ENCODE results near the gene ZDHHC15.
"Not testable (repeated sequence)": the region's sequence is repeated elsewhere in the genome, so short reads cannot be mapped to it uniquely, and the experiment has no call there.

The ZDHHC15 gene, protein sequence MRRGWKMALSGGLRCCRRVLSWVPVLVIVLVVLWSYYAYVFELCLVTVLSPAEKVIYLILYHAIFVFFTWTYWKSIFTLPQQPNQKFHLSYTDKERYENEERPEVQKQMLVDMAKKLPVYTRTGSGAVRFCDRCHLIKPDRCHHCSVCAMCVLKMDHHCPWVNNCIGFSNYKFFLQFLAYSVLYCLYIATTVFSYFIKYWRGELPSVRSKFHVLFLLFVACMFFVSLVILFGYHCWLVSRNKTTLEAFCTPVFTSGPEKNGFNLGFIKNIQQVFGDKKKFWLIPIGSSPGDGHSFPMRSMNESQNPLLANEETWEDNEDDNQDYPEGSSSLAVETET

DNA sequence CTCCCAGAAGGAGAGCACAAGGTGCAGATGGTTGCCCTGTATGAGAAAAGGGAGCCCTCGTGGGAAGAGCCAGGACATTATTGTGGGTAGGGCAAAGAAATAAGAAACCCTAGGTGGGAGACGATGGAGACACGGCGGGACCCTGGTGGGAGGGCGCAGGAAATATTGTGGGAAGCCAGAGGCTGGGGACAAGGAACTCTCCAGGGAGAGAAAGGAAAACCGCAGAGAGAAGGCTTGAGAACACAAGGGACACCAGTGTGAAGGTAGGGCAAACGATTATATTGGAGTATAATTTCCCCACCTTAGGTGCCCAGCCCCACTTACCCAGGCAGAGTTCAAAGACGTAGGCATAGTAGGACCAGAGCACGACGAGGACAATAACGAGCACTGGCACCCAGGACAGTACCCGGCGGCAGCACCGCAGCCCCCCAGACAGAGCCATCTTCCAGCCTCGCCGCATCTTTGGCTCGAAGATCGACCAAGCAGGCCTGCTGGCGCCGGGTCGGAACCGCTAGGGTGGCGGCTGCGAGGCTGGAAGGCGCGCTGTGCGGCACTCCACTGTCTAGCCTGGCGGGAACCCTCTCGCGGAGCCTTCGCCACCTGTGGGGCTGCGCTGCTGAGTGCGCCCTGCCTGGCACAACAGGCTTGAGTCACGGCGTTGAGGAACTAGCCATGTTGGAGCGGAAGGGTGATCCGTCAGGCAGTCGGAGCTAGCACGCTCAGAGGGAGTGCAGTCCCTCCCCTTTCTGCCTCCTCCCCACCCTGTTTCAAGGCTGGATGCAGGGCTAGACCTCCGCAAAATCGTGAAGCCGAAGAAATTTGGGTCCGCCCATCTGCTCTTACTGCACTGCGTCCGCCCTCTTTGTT, at the start of gene ZDHHC15:
Gene ZDHHC15 (minus strand): TSS at position 473 of the 867 bp plus-strand sequence. CDS start 13 bp downstream, at position 460.
- peak; percentile 84 for DNase-seq

DNA sequence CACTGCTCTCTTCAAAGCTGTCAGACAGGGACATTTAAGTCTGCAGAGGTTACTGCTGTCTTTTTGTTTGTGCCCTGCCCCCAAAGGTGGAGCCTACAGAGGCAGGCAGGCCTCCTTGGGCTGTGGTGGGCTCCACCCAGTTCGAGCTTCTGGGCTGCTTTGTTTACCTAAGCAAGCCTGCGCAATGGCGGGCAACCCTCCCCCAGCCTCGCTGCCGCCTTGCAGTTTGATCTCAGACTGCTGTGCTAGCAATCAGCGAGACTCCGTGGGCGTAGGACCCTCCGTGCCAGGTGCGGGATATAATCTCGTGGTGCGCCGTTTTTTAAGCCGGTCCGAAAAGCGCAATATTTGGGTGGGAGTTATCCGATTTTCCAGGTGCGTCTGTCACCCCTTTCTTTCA, 37.7 kb upstream of the ZDHHC15 start:
- not testable (repeated sequence) for DNase-seq

DNA sequence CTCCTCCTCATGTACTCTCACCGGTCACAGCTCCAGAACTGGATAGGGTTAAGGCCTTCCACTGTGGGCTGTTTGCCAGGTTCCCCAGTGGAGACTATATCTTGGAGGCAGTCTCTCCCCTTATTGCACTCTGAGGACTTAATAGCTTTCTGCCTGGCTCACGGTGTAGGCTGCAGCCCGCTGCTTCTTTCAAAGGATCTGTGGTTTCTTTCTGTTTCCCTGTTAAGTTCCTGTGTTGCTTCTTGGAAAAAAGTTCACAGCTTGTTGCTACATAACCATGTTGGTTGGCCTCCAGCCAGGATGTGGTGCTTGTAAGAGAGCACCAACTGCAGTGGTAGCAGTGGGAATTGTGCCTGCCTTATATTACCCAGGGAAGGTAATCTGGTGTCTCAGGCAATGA, 24.9 kb upstream of the ZDHHC15 start:
- DNase-seq: no peak

DNA sequence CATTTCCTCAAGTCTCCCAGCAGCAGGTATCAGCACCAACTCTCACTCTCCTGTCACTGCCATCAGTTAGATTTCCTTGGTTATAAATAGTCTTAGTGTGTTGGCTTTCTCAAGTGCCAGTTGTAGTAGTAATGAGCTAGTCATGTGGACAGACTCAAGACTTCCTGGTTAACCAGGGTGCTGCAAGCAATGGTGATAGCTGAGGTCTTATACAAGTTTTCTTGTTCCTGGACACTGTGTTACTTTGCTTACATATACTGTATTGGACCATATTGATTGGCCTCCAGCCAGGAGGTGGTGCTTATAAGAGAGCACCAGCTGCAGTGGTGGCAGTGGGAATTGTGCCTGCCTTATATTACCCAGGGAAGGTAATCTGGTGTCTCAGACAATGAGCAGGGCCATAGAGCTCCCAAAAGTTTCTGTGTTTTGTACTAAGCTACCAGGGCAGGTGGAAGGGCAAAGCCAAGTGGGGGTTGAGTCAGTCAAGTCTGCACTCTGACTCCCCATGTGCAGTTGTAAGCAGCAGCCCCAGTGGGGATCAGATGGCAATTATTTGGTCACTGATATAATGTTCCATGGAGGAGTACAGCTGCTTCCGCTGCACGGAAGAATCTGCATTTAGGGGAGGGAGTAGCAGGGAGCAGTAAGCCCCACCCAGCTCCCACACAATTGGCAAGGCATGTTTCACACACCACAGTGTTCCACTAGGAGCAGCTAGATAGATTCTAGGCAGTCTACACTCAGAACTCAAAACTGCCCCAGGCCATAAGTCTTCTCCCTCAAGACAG, 24.1 kb upstream of the ZDHHC15 start:
- DNase-seq: no peak

DNA sequence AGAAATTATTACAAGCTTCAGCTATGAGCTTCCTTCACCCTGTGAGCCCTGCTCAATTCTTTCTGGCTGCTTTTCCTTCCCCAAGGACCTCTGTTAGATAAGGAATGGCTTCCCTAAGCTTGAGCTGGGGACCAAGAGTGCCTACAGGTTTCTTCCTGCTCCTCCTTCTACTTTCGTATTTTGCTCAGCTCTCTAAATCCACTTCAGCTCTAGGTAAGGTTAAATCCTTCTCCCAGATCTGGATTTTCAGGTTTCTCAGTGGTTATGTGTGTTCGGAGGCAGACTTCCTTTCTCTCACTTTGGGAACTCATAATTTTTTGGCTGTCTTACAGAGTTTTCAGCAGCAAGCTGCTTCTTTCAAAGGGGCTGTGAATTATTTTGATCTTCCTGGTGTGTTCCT, 21.9 kb upstream of the ZDHHC15 start:
- no peak for DNase-seq

DNA sequence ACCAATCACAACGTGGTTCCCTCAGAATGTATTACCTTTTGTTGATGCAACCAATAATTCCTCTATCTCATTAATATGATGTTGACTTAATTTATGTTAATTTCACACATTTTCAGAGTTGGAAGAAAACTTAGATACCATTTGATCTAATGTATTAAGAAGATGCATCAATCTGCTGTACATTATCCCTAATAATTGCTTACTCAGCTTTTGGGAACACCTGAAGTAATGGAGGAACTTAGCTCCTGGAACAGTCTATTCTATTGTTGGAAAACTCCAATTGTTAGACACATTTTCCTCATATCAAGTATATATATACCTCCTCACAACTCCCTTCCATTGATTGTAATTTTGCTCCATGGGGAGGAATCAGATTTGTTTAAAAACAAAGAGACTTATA, 38.9 kb downstream of the ZDHHC15 start:
- no peak for DNase-seq

DNA sequence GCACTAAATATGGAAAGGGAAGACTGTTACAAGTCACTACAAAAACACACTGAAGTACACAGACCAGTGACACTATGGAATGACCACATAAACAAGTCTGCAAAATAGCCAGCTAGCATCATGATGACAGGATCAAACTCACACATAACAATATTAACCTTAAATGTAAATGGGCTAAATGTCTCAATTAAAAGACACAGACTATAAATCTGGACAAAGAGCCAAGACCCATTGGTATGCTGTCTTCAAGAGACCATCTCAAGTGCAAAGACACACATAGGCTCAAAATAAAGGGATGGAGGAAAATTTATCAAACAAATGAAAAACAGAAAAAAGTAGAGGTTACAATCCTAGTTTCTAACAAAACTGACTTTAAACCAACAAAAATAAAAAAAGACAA, 61.1 kb downstream of the ZDHHC15 start:
- not testable (repeated sequence) for DNase-seq

DNA sequence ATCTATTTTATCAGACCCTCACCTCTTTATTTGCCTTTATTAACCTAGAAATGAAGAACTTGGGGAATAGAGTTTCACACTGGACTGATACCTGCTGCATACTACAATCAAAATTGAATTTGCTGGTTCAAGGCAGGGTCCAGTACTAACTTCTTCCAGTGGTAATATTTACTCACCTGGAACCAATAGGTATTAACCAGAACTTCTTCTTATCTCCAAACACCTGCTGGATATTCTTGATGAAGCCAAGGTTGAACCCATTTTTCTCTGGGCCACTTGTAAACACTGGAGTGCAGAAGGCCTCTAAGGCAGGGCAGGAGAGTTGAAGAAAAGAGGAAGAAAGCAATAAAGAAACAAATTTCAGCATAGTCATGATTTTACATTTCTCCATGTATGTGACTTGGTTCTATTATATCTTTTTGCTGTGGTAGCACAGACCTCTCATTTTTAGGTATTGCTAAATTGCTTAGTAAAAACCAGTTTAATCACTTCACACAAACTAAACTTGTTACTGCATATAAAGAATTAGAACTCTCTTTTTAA, 101.1 kb downstream of the ZDHHC15 start:
- DNase-seq: no peak

DNA sequence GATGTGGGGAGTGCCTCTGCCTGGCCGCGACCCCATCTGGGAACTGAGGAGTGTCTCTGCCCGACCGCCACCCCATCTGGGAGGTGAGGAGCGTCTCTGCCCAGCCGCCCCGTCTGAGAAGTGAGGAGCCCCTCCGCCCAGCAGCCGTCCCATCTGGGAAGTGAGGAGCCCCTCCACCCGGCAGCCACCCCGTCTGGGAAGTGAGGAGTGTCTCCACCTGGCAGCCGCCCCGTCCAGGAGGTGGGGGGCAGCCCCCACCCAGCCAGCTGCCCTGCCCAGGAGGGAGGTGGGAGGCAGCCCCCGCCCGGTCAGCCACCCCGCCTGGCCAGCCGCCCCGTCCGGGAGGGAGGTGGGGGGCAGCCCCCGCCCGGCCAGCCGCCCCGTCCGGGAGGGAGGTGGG, 115.7 kb downstream of the ZDHHC15 start:
- not testable (repeated sequence) for DNase-seq

DNA sequence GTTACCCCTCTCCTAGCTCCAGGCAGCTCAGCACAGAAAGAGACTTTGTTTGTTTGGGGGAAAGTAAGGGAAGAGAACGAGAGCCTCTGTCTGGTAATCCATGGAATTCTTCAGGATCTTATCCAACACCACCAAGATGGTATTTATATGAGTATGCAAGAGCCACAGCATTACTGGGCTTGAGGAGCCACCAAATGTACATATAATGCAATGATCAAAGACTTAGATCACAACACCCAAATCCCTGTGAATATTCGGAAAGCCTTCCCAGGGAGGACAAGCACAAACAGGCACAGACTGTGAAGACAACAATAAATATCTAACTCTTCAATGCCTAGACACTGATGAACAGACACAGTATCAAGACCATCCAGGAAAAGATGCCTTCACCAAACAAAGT, 132.4 kb downstream of the ZDHHC15 start:
- no peak for DNase-seq

DNA sequence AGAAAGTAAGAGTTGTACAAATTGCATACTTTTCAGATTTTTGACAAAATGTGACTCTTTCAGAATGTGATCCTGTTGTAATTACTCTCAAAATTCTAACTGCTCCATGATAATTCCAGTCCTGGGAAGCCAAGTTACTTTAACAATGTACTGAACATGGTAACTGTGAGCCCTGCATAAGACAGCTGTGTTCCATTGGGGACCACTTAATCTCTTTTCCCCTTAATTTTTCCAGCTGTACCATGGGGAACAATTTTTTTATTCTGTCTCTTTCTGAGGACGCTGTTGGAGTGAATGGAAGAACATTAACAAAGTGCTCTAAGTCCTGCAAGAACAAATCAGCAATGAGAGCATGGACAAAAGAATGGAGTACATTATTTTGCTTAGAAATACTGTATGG, 153.1 kb downstream of the ZDHHC15 start:
- no peak for DNase-seq

DNA sequence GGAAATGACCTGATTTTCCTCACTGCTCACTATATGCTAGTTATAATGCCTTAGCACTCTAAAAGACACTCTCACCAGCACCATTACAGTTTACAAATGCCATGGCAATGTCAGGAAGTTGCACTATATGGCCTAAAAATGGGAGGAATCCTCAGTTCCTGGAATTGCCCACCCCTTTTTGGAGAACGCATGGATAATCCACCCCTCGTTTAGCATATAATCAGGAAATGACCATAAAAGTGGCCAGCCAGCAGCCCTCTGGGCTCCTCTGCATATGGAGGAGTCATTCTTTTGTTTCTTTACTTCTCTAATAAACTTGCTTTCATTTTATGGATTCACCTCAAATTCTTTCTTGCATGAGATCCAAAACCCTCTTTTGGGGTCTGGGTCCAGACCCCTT, 156.0 kb downstream of the ZDHHC15 start:
- no peak for DNase-seq

DNA sequence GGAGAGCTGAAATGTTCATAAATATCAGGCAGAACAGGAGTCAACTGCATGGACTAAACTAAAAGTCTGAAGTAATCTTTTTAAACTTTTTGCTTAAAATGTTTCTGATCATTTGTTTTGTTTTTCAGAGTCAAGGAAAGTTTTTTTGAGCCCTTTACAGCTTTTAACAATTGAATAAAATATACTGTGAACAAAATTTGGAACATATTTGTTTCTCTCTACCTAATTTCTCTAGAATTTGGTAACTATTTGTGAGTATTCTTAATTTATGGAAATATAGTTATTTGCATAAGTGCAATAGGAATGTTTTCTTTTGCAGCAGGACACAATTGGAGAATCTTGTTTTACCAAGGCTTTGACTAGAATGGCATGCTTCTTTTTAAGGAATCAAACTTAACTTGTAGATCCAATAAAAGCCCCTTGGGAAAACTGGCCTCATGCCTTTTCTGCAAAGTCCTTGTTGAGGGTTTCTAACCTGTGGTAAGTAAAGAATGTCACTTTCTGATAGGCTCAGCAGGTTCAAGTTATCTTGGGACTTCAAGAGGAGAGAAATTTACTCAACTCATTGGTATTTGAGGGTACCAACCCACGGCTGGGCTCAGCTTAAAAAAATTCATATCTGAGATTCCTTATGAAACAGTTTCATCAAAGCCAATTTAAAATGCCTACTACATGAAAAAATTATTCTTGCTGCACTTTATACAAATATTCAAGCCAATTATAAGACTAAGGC, 157.4 kb downstream of the ZDHHC15 start:
- no peak for DNase-seq

DNA sequence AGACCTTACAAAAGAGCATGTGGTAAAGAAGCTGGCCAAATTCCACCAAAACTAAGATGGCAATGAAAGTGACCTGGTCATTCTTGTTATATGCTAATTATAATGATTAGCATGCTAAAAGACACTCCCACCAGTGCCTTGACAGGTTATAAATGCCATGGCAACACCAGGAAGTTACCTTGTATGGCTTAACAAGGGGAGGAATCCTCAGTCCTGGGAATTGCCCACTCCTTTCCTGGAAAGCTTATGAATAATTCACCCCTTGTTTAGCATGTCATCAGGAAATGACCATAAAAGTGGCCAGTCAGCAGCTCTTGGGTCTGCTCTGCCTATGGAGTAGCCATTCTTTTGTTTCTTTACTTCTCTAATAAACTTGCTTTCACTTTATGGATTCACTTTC, 161.0 kb downstream of the ZDHHC15 start:
- DNase-seq: no peak

DNA sequence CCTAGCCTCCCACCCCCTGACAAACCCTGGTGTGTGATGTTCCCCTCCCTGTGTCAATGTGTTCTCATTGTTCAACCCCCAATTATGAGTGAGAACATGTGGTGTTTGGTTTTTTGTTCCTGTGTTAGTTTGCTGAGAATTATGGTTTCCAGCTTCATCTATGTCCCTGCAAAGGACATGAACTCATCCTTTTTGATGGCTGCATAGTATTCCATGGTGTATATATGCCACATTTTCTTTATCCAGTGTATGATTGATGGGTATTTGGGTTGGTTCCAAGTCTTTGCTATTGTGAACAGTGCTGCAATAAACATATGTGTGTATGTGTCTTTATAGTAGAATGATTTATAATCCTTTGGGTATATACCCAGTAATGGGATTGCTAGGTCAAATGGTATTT, 174.2 kb downstream of the ZDHHC15 start:
- not testable (repeated sequence) for DNase-seq

DNA sequence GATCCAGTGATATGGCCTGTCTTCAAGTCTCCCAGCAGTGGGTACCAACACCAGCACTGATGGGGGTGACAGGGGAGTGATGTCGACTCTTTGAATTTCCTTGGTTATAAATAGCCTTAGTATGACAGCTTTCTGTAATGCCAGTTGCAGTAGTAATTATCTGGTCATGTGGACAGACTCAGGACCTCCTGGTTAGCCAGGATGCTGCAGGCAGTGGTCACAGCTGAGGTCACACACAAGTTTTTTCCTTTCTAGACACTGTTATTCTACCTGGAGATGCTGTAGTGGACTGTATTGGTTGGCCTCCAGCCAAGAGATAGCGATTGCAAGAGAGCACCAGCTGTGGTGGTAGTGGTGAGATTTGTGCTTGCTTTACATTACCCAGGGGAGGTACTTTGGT, 185.3 kb downstream of the ZDHHC15 start:
- DNase-seq: no peak

DNA sequence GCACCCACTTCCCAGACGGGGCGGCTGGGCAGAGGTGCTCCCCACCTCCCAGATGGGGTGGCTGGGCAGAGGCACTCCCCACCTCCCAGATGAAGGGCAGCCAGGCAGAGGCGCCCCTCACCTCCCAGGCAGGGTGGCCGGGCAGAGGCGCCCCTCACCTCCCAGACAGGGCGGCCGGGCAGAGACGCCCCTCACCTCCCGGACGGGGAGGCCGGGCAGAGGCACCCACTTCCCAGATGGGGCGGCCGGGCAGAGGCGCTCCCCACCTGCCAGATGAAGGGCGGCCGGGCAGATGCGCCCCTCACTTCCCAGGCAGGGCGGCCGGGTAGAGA, 187.7 kb downstream of the ZDHHC15 start:
- DNase-seq: no peak

DNA sequence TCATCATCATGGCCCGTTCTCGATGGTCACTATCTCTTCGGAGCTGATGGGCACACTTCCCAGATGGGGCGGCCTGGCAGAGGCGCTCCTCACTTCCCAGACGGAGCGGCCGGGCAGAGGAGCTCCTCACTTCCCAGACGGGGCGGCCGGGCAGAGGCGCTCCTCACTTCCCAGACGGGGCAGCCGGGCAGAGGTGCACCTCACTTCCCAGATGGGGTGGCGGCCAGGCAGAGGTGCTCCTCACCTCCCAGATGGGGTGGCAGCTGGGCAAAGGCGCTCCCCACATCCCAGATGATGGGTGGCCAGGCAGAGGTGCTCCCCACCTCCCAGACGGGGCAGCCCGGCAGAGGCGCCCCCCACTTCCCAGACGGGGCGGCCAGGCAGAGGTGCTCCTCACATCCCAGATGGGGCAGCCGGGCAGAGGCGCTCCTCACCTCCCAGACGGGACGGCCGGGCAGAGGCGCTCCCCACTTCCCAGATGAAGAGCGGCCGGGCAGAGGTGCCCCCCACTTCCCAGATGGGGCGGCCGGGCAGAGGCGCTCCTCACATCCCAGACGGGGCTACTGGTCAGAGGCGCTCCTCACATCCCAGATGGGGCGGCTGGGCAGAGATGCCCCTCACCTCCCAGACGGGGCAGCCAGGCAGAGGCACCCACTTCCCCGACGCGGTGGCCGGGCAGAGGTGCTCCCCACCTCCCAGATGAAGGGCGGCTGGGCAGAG, 188.3 kb downstream of the ZDHHC15 start:
- not testable (repeated sequence) for DNase-seq

DNA sequence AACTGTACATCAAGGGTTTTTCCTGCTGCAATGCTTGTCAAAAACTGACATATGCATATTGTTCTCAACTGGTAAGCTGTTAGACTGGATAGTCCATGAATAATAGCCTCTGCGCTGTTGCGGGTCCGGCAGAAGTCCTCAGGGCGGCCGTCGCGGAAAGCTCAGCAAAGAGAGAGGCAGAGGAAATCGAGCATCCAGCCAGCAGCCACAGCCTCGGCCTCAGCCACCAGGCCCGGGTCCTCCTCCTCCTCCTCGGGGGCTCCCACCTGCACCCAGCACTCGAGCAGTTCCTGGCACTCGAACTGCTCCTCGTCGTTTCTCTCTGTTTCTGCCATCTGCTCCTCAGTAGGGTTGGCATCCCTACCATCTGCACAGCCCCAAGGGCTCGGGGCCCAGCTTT, 195.2 kb downstream of the ZDHHC15 start:
- DNase-seq: no peak
